Measurements from ENCODE around the gene CACNB3.

CACNB3 gene

GRCh38 chr12:48817873-48818830 is at the start of gene CACNB3:
Gene CACNB3 (plus strand): TSS chr12:48818496. CDS start chr12:48818930, 434 bp downstream.
- peak within 1 kb of the TSS; percentile 50 to 75 (median 70) for H3K4me3 ChIP-seq
- peak within 1 kb of the TSS in 16 of 21 experiments; percentile 0 to 76 (median 50) for H3K27ac ChIP-seq

- no peak overlapping the region for H3K27ac ChIP-seq
- H3K4me3 ChIP-seq: no peak overlapping the region
These were observed 49.6 kb upstream of the CACNB3 start for GRCh38 chr12:48768736-48769135.

- Histone ChIP-seq H3K4me3 (no peak overlapping the region), H3K27ac (no peak overlapping the region)
These were observed 47.5 kb upstream of the CACNB3 start for GRCh38 chr12:48770756-48771155.

GRCh38 chr12:48771588-48772112 is 46.6 kb upstream of the CACNB3 start:
- no peak overlapping the region for H3K4me3 ChIP-seq
- H3K27ac ChIP-seq: no peak overlapping the region

- no peak overlapping the region for H3K27ac ChIP-seq
- H3K4me3 ChIP-seq: no peak overlapping the region
These were observed 44.6 kb upstream of the CACNB3 start for GRCh38 chr12:48773686-48774085.

- H3K27ac ChIP-seq: no peak overlapping the region
- H3K4me3 ChIP-seq: no peak overlapping the region
These were observed 43.8 kb upstream of the CACNB3 start for GRCh38 chr12:48774516-48774915.

- Histone ChIP-seq H3K4me3 (no peak overlapping the region), H3K27ac (no peak overlapping the region)
These were observed 43.0 kb upstream of the CACNB3 start for GRCh38 chr12:48775299-48775698.

- Histone ChIP-seq H3K4me3 (no peak overlapping the region), H3K27ac (no peak overlapping the region)
These were observed 42.2 kb upstream of the CACNB3 start for GRCh38 chr12:48775991-48776649.

GRCh38 chr12:48776956-48777355 is 41.3 kb upstream of the CACNB3 start:
- H3K27ac ChIP-seq: no peak overlapping the region
- no peak overlapping the region for H3K4me3 ChIP-seq

GRCh38 chr12:48777501-48778400 is 40.5 kb upstream of the CACNB3 start:
- H3K27ac ChIP-seq: no peak overlapping the region
- H3K4me3 ChIP-seq: no peak overlapping the region

- Histone ChIP-seq H3K27ac (peak overlapping the region in 13 of 21 experiments; percentile 4 to 81 (median 43)), H3K4me3 (no peak overlapping the region)
These were observed 38.4 kb upstream of the CACNB3 start for GRCh38 chr12:48779869-48780268.

GRCh38 chr12:48780381-48781025 is 37.8 kb upstream of the CACNB3 start:
- Histone ChIP-seq H3K4me3 (no peak overlapping the region), H3K27ac (peak overlapping the region in 13 of 21 experiments; percentile 4 to 81 (median 43))

GRCh38 chr12:48781750-48782456 is 36.4 kb upstream of the CACNB3 start:
- H3K27ac ChIP-seq: peak overlapping the region in 2 of 21 experiments; percentile 40 to 70
- H3K4me3 ChIP-seq: no peak overlapping the region

GRCh38 chr12:48782457-48783395 is 35.6 kb upstream of the CACNB3 start:
- peak overlapping the region in 1 of 21 experiments; percentile 40 for H3K27ac ChIP-seq
- no peak overlapping the region for H3K4me3 ChIP-seq

- H3K4me3 ChIP-seq: no peak overlapping the region
- H3K27ac ChIP-seq: no peak overlapping the region
These were observed 34.9 kb upstream of the CACNB3 start for GRCh38 chr12:48783432-48783831.

- Histone ChIP-seq H3K4me3 (peak overlapping the region in 1 of 7 experiments; percentile 64), H3K27ac (peak overlapping the region in 8 of 21 experiments; percentile 45 to 94 (median 85))
These were observed 31.4 kb upstream of the CACNB3 start for GRCh38 chr12:48786591-48787544.

All from skin epidermis (tissue), 12 donors.